H1 (cell line): Measurements from ENCODE around the gene NASP. TPM values are rescaled to one million over a fixed set of nuclear protein-coding genes. Genes with fewer than 3 reads are reported as not detected.

Source experiments
- CHD7 ChIP-seq: fragments of 300-600 bp; sonication (generic); IDR thresholded peaks from 2 replicates; pipeline ENCODE4 v1.7.1; 2012; ENCODE audit warnings: low read length, moderate library complexity, mild to moderate bottlenecking, inconsistent platforms; ENCODE audit not compliant: insufficient replicate concordance
- HDAC2 ChIP-seq, 2 experiments: fragments of 300-600 bp in 1 of 2; sonication (generic) in 1 of 2; IDR thresholded peaks; 2 replicates each; pipeline ENCODE4 v1.6.1; 2011 to 2012; ENCODE audit warnings: low read depth in 2 of 2, low read length in 2 of 2, mild to moderate bottlenecking in 2 of 2, moderate library complexity in 2 of 2, borderline replicate concordance in 1 of 2, inconsistent platforms in 1 of 2
- NANOG ChIP-seq: IDR thresholded peaks from 2 replicates; pipeline ENCODE4 v1.6.1; 2011; ENCODE audit warnings: low read length, low read depth, mild to moderate bottlenecking, inconsistent platforms; ENCODE audit not compliant: insufficient read depth, poor library complexity, severe bottlenecking
- SIN3A ChIP-seq, 2 experiments: IDR thresholded peaks in 1 of 2; conservative IDR thresholded peaks in 1 of 2; 2 replicates each; pipeline ENCODE4 v1.6.1; 2011 to 2012; ENCODE audit warnings: low read length in 2 of 2, improper control_type of control experiment in 1 of 2, low read depth in 1 of 2, mild to moderate bottlenecking in 1 of 2
- SUZ12 ChIP-seq: fragments of 200-600 bp; sonication (generic); IDR thresholded peaks from 2 replicates; pipeline ENCODE4 v1.6.1; 2012; ENCODE audit warnings: mild to moderate bottlenecking, inconsistent platforms, low read length, moderate library complexity, mixed read lengths
- ZNF274 ChIP-seq: IDR thresholded peaks from 2 replicates; pipeline ENCODE4 v1.7.0; 2012; ENCODE audit warnings: low read length, borderline replicate concordance; ENCODE audit errors: extremely low read depth
- polyA plus RNA-seq, 7 experiments: library from polyadenylated mRNA; depleted of rRNA in 3 of 7; stranded (reverse) in 5 of 7; unstranded in 2 of 7; fragments of >200 nt in 5 of 7; fragments of 200-250 nt in 2 of 7; gene quantifications; 1 replicate in 5 of 7; 2 replicates in 1 of 7; 4 replicates in 1 of 7; pipeline versions ENCODE4 v1.2.1 to v1.2.3, GENCODE V29; 2011 to 2013; ENCODE audit warnings: missing spikeins in 2 of 7, mixed read lengths in 2 of 7
- total RNA-seq: library from RNA; stranded (reverse); fragmentation: NEBNext Ultra II Directional; extraction: Animal tissue kit (Norgen Biotek cat#: 25700); gene quantifications from 2 replicates; pipeline ENCODE4 v1.2.1, GENCODE V29; 2021

NASP gene
- total and polyA plus RNA-seq, 2 of the 8 experiments (the other 6 are each of a cell fraction or from before 2014, with no cell fraction given): 263 to 647 TPM

- TF ChIP-seq CHD7 (no peak), HDAC2 (IDR thresholded peaks at IDR 0.05; ENCODE audit: borderline replicate concordance in 1 of 2, low read depth in 2 of 2, low read length in 2 of 2) (no peak), NANOG (no peak), SUZ12 (no peak), ZNF274 (no peak), SIN3A (conservative IDR thresholded peaks at IDR 0.05 in 1 of 2, IDR thresholded peaks at IDR 0.05 in 1 of 2; ENCODE audit: low read depth in 1 of 2, low read length in 2 of 2) (no peak)
These were observed 41.2 kb upstream of the NASP start (continued) for GRCh38 chr1:45542591-45542990.
